HEK293 (cell line): Measurements from ENCODE around the gene RIOK1.
A peak's percentile ranks its signal among the peaks of the same experiment; 100 is the strongest.

Experiments
- OSR2 ChIP-seq: fragments of 450-650 bp; formaldehyde crosslinking; IDR thresholded peaks from 2 replicates; pipeline ENCODE4 v1.5.1; 2016; ENCODE audit warnings: missing biosample characterization, missing genetic modification characterization
- YY1 ChIP-seq: fragments of 450-650 bp; formaldehyde crosslinking; IDR thresholded peaks from 2 replicates; pipeline ENCODE4 v1.5.1; 2018; ENCODE audit warnings: missing biosample characterization, missing genetic modification characterization
- ZBTB20 ChIP-seq: fragments of 450-650 bp; formaldehyde crosslinking; IDR thresholded peaks from 2 replicates; pipeline ENCODE4 v1.5.1; 2016; ENCODE audit warnings: missing biosample characterization, missing genetic modification characterization
- ZBTB8A ChIP-seq: fragments of 450-650 bp; formaldehyde crosslinking; IDR thresholded peaks from 2 replicates; pipeline ENCODE4 v1.5.1; 2016; ENCODE audit warnings: missing biosample characterization, missing genetic modification characterization
- ZFP3 ChIP-seq: fragments of 450-650 bp; formaldehyde crosslinking; IDR thresholded peaks from 2 replicates; pipeline ENCODE4 v1.5.1; 2016; ENCODE audit warnings: low read depth, missing biosample characterization, missing genetic modification characterization
- ZNF114 ChIP-seq: fragments of 450-650 bp; formaldehyde crosslinking; IDR thresholded peaks from 2 replicates; pipeline ENCODE4 v1.5.0; 2017; ENCODE audit warnings: missing biosample characterization, missing genetic modification characterization
- ZNF132 ChIP-seq: fragments of 450-650 bp; formaldehyde crosslinking; IDR thresholded peaks from 2 replicates; pipeline ENCODE4 v1.5.1; 2017; ENCODE audit warnings: missing biosample characterization, missing genetic modification characterization, borderline replicate concordance
- ZNF211 ChIP-seq: fragments of 450-650 bp; formaldehyde crosslinking; IDR thresholded peaks from 2 replicates; pipeline ENCODE4 v1.5.1; 2016; ENCODE audit warnings: low read depth, missing biosample characterization, missing genetic modification characterization
- ZNF23 ChIP-seq: fragments of 450-650 bp; formaldehyde crosslinking; IDR thresholded peaks from 2 replicates; pipeline ENCODE4 v1.5.1; 2016; ENCODE audit warnings: missing biosample characterization, missing genetic modification characterization, borderline replicate concordance
- ZNF350 ChIP-seq: fragments of 450-650 bp; formaldehyde crosslinking; IDR thresholded peaks from 2 replicates; pipeline ENCODE4 v1.5.0; 2017; ENCODE audit warnings: missing biosample characterization, mild to moderate bottlenecking, missing genetic modification characterization
- ZNF529 ChIP-seq: fragments of 450-650 bp; formaldehyde crosslinking; IDR thresholded peaks from 2 replicates; pipeline ENCODE4 v1.5.1; 2017; ENCODE audit warnings: missing genetic modification characterization, missing biosample characterization; ENCODE audit not compliant: insufficient replicate concordance
- ZNF555 ChIP-seq: fragments of 450-650 bp; formaldehyde crosslinking; conservative IDR thresholded peaks from 2 replicates; pipeline ENCODE4 v1.5.1; 2017; ENCODE audit warnings: missing biosample characterization, mild to moderate bottlenecking, missing genetic modification characterization, inconsistent platforms
- ZNF585B ChIP-seq: fragments of 450-650 bp; formaldehyde crosslinking; IDR thresholded peaks from 2 replicates; pipeline ENCODE4 v1.5.1; 2016; ENCODE audit warnings: missing biosample characterization, missing genetic modification characterization
- ZNF621 ChIP-seq: fragments of 450-650 bp; formaldehyde crosslinking; IDR thresholded peaks from 2 replicates; pipeline ENCODE4 v1.5.1; 2017; ENCODE audit warnings: missing biosample characterization, missing genetic modification characterization
- ZNF76 ChIP-seq: fragments of 450-650 bp; formaldehyde crosslinking; IDR thresholded peaks from 2 replicates; pipeline ENCODE4; 2016; ENCODE audit warnings: low read depth, missing biosample characterization, missing genetic modification characterization, borderline replicate concordance
- ZNF776 ChIP-seq: fragments of 450-650 bp; formaldehyde crosslinking; IDR thresholded peaks from 2 replicates; pipeline ENCODE4 v1.5.0; 2017; ENCODE audit warnings: missing biosample characterization, missing genetic modification characterization, borderline replicate concordance
- ZNF791 ChIP-seq: fragments of 450-650 bp; formaldehyde crosslinking; IDR thresholded peaks from 2 replicates; pipeline ENCODE4 v1.5.1; 2016; ENCODE audit warnings: missing biosample characterization, missing genetic modification characterization
- ZNF830 ChIP-seq: fragments of 450-650 bp; IDR thresholded peaks from 2 replicates; pipeline ENCODE4 v1.5.0; 2018; ENCODE audit warnings: missing biosample characterization, missing genetic modification characterization, low read depth, mild to moderate bottlenecking, moderate library complexity
- TF ChIP-seq, protein P1 (sequence below): fragments of 450-650 bp; formaldehyde crosslinking; IDR thresholded peaks from 2 replicates; pipeline ENCODE4 v1.5.1; 2016; ENCODE audit warnings: missing biosample characterization, missing genetic modification characterization, borderline replicate concordance
- TF ChIP-seq, protein P2 (sequence below): fragments of 450-650 bp; formaldehyde crosslinking; IDR thresholded peaks from 2 replicates; pipeline ENCODE4; 2016; ENCODE audit warnings: missing biosample characterization, missing genetic modification characterization
- TF ChIP-seq, protein P3 (sequence below): fragments of 450-650 bp; formaldehyde crosslinking; IDR thresholded peaks from 2 replicates; pipeline ENCODE4 v1.5.1; 2016; ENCODE audit warnings: missing biosample characterization, missing genetic modification characterization
- TF ChIP-seq, protein P4 (sequence below): fragments of 450-650 bp; IDR thresholded peaks from 2 replicates; pipeline ENCODE4 v1.5.1; 2018; ENCODE audit warnings: missing biosample characterization, mild to moderate bottlenecking, missing genetic modification characterization
- TF ChIP-seq, protein P5 (sequence below): fragments of 450-650 bp; formaldehyde crosslinking; IDR thresholded peaks from 2 replicates; pipeline ENCODE4 v1.5.1; 2016; ENCODE audit warnings: missing biosample characterization, missing genetic modification characterization
- TF ChIP-seq, protein P6 (sequence below): fragments of 450-650 bp; formaldehyde crosslinking; IDR thresholded peaks from 2 replicates; pipeline ENCODE4 v1.5.1; 2016; ENCODE audit warnings: missing biosample characterization, missing genetic modification characterization, low read depth

The RIOK1 gene

DNA sequence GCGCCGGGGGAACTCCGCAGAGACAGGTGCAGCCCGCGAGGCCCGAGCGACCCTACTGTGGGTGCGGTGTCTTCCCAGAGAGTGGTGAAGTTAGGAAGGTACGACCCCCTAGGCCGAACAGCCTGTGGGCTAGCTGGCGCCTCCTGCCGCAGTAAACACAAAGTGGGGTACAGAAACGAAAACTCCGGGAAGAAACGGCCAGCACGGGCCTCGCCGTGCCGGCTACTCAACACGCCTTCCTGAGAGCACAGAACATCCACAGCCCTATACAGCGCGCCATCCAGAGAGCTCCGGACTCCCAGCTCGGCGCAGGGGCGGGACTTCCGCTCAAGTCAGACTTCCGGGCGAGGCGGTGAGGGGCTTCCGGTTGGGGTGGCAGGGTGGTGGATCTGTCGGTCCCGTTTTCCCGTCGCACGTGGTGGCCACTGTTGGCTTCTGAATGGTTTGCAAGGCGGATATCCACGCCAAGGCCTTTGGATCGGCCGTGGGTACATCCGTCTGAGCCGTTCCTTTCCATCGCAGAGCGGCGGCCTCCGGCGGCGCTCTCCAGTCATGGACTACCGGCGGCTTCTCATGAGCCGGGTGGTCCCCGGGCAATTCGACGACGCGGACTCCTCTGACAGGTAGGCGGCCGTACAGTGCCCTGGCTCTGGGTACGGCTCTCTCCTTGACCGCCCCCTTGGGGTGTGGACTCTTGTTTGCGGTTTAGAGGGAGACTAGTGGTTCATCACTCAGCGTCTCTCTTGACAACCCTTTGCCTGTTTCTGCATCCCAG, at the start of gene RIOK1, which contains the start of gene CAGE1 (continued):
- TF ChIP-seq, protein P1, sequence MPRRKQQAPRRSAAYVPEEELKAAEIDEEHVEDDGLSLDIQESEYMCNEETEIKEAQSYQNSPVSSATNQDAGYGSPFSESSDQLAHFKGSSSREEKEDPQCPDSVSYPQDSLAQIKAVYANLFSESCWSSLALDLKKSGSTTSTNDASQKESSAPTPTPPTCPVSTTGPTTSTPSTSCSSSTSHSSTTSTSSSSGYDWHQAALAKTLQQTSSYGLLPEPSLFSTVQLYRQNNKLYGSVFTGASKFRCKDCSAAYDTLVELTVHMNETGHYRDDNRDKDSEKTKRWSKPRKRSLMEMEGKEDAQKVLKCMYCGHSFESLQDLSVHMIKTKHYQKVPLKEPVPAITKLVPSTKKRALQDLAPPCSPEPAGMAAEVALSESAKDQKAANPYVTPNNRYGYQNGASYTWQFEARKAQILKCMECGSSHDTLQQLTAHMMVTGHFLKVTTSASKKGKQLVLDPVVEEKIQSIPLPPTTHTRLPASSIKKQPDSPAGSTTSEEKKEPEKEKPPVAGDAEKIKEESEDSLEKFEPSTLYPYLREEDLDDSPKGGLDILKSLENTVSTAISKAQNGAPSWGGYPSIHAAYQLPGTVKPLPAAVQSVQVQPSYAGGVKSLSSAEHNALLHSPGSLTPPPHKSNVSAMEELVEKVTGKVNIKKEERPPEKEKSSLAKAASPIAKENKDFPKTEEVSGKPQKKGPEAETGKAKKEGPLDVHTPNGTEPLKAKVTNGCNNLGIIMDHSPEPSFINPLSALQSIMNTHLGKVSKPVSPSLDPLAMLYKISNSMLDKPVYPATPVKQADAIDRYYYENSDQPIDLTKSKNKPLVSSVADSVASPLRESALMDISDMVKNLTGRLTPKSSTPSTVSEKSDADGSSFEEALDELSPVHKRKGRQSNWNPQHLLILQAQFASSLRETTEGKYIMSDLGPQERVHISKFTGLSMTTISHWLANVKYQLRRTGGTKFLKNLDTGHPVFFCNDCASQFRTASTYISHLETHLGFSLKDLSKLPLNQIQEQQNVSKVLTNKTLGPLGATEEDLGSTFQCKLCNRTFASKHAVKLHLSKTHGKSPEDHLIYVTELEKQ (tag by site-specific recombination): no peak; the same call in 1 of the 2 replicates
- TF ChIP-seq ZNF830 (tag by site-specific recombination): no peak
- peak; percentile 54; the same call in 1 of the 2 replicates for TF ChIP-seq ZNF76 (tag by site-specific recombination)
- TF ChIP-seq ZBTB20 (tag by site-specific recombination): peak; percentile 92
- TF ChIP-seq OSR2: peak; percentile 62
- TF ChIP-seq, protein P2, sequence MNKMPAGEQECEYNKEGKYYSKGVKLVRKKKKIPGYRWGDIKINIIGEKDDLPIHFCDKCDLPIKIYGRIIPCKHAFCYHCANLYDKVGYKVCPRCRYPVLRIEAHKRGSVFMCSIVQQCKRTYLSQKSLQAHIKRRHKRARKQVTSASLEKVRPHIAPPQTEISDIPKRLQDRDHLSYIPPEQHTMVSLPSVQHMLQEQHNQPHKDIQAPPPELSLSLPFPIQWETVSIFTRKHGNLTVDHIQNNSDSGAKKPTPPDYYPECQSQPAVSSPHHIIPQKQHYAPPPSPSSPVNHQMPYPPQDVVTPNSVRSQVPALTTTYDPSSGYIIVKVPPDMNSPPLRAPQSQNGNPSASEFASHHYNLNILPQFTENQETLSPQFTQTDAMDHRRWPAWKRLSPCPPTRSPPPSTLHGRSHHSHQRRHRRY: no peak
- TF ChIP-seq, protein P3, sequence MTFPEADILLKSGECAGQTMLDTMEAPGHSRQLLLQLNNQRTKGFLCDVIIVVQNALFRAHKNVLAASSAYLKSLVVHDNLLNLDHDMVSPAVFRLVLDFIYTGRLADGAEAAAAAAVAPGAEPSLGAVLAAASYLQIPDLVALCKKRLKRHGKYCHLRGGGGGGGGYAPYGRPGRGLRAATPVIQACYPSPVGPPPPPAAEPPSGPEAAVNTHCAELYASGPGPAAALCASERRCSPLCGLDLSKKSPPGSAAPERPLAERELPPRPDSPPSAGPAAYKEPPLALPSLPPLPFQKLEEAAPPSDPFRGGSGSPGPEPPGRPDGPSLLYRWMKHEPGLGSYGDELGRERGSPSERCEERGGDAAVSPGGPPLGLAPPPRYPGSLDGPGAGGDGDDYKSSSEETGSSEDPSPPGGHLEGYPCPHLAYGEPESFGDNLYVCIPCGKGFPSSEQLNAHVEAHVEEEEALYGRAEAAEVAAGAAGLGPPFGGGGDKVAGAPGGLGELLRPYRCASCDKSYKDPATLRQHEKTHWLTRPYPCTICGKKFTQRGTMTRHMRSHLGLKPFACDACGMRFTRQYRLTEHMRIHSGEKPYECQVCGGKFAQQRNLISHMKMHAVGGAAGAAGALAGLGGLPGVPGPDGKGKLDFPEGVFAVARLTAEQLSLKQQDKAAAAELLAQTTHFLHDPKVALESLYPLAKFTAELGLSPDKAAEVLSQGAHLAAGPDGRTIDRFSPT (tag by site-specific recombination): no peak
- TF ChIP-seq ZNF529 (tag by site-specific recombination): no peak
- no peak for TF ChIP-seq ZNF350 (tag by site-specific recombination)
- TF ChIP-seq ZNF23: no peak
- TF ChIP-seq ZNF621 (tag by site-specific recombination): no peak
- TF ChIP-seq ZNF585B (tag by site-specific recombination): no peak
- TF ChIP-seq, protein P4, sequence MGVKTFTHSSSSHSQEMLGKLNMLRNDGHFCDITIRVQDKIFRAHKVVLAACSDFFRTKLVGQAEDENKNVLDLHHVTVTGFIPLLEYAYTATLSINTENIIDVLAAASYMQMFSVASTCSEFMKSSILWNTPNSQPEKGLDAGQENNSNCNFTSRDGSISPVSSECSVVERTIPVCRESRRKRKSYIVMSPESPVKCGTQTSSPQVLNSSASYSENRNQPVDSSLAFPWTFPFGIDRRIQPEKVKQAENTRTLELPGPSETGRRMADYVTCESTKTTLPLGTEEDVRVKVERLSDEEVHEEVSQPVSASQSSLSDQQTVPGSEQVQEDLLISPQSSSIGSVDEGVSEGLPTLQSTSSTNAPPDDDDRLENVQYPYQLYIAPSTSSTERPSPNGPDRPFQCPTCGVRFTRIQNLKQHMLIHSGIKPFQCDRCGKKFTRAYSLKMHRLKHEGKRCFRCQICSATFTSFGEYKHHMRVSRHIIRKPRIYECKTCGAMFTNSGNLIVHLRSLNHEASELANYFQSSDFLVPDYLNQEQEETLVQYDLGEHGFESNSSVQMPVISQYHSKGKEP (tag by site-specific recombination): no peak
- TF ChIP-seq ZNF776: no peak
- no peak for TF ChIP-seq ZNF114 (tag by site-specific recombination)
- no peak for TF ChIP-seq YY1
- TF ChIP-seq, protein P5, sequence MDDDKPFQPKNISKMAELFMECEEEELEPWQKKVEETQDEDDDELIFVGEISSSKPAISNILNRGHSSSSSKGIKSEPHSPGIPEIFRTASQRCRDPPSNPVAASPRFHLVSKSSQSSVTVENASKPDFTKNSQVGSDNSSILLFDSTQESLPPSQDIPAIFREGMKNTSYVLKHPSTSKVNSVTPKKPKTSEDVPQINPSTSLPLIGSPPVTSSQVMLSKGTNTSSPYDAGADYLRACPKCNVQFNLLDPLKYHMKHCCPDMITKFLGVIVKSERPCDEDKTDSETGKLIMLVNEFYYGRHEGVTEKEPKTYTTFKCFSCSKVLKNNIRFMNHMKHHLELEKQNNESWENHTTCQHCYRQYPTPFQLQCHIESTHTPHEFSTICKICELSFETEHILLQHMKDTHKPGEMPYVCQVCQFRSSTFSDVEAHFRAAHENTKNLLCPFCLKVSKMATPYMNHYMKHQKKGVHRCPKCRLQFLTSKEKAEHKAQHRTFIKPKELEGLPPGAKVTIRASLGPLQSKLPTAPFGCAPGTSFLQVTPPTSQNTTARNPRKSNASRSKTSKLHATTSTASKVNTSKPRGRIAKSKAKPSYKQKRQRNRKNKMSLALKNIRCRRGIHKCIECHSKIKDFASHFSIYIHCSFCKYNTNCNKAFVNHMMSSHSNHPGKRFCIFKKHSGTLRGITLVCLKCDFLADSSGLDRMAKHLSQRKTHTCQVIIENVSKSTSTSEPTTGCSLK (tag by site-specific recombination): no peak
- TF ChIP-seq ZBTB8A (tag by site-specific recombination): peak; percentile 45; the same call in 1 of the 2 replicates
- TF ChIP-seq ZNF555 (tag by site-specific recombination): no peak
- TF ChIP-seq ZNF211 (tag by site-specific recombination): no peak
- TF ChIP-seq ZNF132 (tag by site-specific recombination): no peak
- no peak for TF ChIP-seq ZFP3 (tag by site-specific recombination)
- TF ChIP-seq, protein P6, sequence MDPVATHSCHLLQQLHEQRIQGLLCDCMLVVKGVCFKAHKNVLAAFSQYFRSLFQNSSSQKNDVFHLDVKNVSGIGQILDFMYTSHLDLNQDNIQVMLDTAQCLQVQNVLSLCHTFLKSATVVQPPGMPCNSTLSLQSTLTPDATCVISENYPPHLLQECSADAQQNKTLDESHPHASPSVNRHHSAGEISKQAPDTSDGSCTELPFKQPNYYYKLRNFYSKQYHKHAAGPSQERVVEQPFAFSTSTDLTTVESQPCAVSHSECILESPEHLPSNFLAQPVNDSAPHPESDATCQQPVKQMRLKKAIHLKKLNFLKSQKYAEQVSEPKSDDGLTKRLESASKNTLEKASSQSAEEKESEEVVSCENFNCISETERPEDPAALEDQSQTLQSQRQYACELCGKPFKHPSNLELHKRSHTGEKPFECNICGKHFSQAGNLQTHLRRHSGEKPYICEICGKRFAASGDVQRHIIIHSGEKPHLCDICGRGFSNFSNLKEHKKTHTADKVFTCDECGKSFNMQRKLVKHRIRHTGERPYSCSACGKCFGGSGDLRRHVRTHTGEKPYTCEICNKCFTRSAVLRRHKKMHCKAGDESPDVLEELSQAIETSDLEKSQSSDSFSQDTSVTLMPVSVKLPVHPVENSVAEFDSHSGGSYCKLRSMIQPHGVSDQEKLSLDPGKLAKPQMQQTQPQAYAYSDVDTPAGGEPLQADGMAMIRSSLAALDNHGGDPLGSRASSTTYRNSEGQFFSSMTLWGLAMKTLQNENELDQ (tag by site-specific recombination): no peak
- TF ChIP-seq ZNF791 (tag by site-specific recombination): no peak
